ENCODE data around the gene PRDM2. TPM values are rescaled to one million over a fixed set of nuclear protein-coding genes. Genes with fewer than 3 reads are reported as not detected.

The PRDM2 gene
- total RNA-seq, 3 donors from 2014 or later: 34.7 to 56.1 (median 39.8) TPM

GRCh38 chr1:13830170-13830569 lies 130.2 kb downstream of the PRDM2 start:
- Histone ChIP-seq H3K9me3 (no peaks in the 10 kb centered on the region), H3K4me3 (no peak overlapping the region), H3K4me1 (ENCODE audit: low read depth) (peaks cover 5% of the 10 kb centered on the region), H3K36me3 (ENCODE audit: low read depth) (no peaks in the 10 kb centered on the region)
- TF ChIP-seq, protein P1, sequence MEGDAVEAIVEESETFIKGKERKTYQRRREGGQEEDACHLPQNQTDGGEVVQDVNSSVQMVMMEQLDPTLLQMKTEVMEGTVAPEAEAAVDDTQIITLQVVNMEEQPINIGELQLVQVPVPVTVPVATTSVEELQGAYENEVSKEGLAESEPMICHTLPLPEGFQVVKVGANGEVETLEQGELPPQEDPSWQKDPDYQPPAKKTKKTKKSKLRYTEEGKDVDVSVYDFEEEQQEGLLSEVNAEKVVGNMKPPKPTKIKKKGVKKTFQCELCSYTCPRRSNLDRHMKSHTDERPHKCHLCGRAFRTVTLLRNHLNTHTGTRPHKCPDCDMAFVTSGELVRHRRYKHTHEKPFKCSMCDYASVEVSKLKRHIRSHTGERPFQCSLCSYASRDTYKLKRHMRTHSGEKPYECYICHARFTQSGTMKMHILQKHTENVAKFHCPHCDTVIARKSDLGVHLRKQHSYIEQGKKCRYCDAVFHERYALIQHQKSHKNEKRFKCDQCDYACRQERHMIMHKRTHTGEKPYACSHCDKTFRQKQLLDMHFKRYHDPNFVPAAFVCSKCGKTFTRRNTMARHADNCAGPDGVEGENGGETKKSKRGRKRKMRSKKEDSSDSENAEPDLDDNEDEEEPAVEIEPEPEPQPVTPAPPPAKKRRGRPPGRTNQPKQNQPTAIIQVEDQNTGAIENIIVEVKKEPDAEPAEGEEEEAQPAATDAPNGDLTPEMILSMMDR (IDR thresholded peaks at IDR 0.05): no peak
- DNase-seq (no peak), ATAC-seq (no peak)
- intact Hi-C loops (cut with DNase I, micrococcal nuclease): no loop called here

DNA sequence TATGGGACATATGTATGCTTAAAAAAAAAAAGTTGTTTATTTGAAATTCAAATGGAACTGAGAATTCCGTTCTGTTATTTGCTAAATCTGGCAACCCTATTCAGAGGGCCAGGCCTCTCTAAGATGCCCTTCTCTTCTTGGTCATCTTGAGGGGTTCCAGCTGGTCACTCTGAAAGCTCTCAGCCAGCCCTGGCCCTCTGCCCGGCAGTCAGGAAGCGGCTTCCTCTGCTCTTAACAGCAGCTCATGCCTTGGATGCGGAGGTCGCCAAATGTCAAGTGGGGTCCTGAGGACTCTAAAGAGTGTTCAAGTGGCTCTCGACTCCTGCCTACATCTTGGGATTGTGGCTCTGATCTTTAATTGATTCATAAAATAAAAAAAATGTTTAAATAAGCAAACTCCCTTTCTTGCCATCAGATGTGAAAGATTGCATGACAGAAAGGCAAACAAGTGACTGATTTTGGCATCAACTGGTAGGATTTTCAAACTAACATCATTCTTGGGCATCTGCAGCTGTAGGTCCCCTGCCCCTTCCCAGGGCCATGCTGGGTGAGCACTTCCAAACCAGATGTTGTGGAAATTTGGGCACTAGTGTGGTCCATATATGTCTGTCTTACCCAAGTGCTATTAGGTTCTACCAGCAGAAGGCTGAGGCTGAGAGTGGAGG lies 130.8 kb downstream of the PRDM2 start:
- DNase-seq (peak in 2 of 3 donors; percentile 45 to 52), ATAC-seq (no peak)
- H3K9me3 ChIP-seq: no peaks in the 10 kb centered on the region
- peaks cover 5% of the 10 kb centered on the region for H3K4me1 ChIP-seq (ENCODE audit: low read depth)
- TF ChIP-seq, protein P1 (IDR thresholded peaks at IDR 0.05): no peak
- H3K4me3 ChIP-seq: no peak overlapping the region
- no peaks in the 10 kb centered on the region for H3K36me3 ChIP-seq (ENCODE audit: low read depth)
- intact Hi-C loops (cut with DNase I, micrococcal nuclease): no loop called here

GRCh38 chr1:13832100-13832499 lies 132.1 kb downstream of the PRDM2 start:
- Histone ChIP-seq H3K9me3 (no peaks in the 10 kb centered on the region), H3K36me3 (ENCODE audit: low read depth) (no peaks in the 10 kb centered on the region), H3K4me1 (ENCODE audit: low read depth) (peaks cover 5% of the 10 kb centered on the region), H3K4me3 (no peak overlapping the region)
- no peak for DNase-seq
- ATAC-seq: peak; percentile 62
- intact Hi-C loops (cut with DNase I, micrococcal nuclease): no loop called here
- TF ChIP-seq, protein P1 (IDR thresholded peaks at IDR 0.05): no peak

- peak in 2 of 3 donors; percentile 56 to 79 for DNase-seq
- peak; percentile 66 for ATAC-seq
- no peaks in the 10 kb centered on the region for H3K9me3 ChIP-seq
- TF ChIP-seq, protein P1 (IDR thresholded peaks at IDR 0.05): no peak
- H3K4me3 ChIP-seq: no peak overlapping the region
- H3K4me1 ChIP-seq (ENCODE audit: low read depth): peaks cover 5% of the 10 kb centered on the region
- intact Hi-C loops (cut with DNase I, micrococcal nuclease): no loop called here
- no peaks in the 10 kb centered on the region for H3K36me3 ChIP-seq (ENCODE audit: low read depth)
Measured at GRCh38 chr1:13832536-13832935, 132.5 kb downstream of the PRDM2 start.

DNA sequence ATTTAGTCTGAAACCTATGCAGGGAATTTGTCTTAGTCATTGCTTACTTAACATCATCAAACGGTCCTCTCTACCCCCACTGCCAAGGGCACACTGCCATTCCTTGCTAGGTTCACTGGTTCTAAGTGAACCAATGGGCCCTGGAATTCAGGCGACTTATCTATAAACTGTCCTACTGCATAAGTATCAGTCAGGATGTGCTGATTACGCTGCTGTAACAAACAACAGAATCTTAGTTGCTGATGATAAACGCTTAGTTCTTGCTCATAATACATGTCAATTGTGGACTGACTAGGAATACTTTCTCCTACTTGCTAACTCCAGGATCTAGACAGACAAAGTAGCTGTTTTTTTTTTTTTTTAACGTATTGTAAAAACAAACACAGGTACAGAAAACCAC lies 136.1 kb downstream of the PRDM2 start:
- H3K9me3 ChIP-seq: no peaks in the 10 kb centered on the region
- no peak for DNase-seq
- H3K4me3 ChIP-seq: no peak overlapping the region
- intact Hi-C loops (cut with DNase I, micrococcal nuclease): no loop called here
- TF ChIP-seq, protein P1 (IDR thresholded peaks at IDR 0.05): no peak
- peaks cover 1% of the 10 kb centered on the region for H3K4me1 ChIP-seq (ENCODE audit: low read depth)
- H3K36me3 ChIP-seq (ENCODE audit: low read depth): no peaks in the 10 kb centered on the region
- no peak for ATAC-seq
